Ammon's horn (tissue), 1 donor: ENCODE measurements around the gene SLC5A3.

ENCODE experiments used
- DNase-seq: peaks from one replicate; pipeline ENCODE4 v3.0.0-alpha.2; 2016; ENCODE audit warnings: low spot score

Gene SLC5A3

DNA sequence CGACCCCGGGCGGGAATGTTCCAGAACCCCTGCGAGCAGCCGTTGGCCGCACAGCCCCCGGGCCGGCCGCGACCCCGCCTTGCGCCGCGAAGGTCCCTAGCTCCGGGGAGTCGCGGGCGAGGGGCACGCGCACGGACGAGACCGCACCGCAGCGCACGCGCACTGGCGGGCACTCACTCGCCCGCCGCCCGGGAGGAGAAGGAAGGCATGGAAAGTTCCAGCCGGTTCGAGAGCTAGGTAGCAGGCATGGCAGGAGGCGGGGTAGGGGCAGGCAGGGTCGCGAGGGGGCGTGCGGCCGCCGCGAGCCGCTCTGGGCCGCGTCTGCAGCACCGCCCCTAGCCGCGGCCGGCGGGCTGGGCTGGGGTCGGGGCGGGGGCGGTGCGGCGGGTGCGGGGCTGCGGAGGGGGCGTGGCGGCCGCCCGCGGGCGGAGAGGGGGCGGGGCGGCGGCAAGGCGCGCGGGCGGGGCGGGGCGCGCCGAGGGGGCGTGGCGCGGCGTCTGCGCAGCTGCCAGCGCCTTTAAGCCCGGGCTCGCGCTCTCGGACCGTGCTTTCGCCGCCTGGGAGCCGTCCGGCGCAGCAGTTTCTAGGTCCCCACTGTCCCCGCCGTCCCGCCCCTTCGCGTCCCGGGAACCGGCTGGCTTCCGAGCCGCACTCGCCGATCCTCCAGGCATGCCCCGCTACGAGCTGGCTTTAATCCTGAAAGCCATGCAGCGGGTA lies at the start of gene SLC5A3, which contains the start of gene MRPS6:
Gene SLC5A3, plus strand, starts transcription at position 547 of the 717 bp plus-strand sequence. CDS start 21,621 bp downstream, outside the sequence.
Gene MRPS6, plus strand, starts transcription at position 547 of the 717 bp plus-strand sequence. Its CDS starts 123 bp downstream, at position 670.
- peak; percentile 85 for DNase-seq

DNA sequence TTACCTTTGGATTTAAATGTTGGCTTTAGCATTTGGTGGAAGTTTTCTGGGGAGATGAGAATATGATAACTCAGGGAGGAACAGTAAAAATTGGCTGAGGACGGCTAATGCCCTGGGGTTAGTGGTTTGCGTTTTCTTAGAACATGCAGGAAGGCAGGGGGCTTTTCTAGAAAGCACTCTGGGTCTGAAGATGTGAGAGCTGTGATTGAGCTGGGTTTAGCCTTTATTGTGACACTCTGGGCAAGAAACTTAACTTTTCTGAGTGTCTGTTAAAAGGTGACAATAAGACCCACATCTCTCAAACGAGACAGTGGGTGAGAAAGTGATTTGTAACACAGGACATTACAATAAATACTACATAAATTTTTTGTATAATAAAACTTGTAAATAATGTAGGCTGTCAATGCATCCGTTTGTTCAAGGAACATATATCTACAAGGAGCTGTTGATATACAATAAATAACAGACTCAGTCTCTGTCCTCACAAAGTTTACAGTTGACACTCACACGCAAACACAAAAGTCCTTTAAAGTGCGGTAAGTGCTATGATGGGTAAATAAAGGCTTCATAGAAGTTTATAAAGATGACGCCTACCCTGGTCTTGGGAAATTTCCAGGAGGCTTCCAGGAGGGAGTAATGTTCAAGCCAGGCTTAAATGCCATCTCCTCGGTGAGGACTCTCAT lies 49.5 kb upstream of the SLC5A3 start:
- no peak for DNase-seq

DNA sequence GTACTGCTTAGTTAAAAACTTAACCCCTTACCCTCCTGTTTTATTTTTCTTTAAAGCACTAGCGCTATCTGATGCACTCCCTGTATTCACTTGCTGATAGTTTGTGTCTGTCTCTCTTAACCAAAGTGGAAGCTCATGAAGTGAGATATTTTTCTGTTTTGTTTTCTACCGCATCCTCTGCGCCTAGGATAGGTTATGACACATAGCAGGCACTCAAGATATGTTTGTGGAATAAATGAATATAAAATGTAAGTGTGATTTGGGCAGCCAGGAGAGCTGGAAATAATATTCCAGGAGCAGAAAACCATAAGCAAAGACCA lies 49.0 kb upstream of the SLC5A3 start:
- DNase-seq = no peak

DNA sequence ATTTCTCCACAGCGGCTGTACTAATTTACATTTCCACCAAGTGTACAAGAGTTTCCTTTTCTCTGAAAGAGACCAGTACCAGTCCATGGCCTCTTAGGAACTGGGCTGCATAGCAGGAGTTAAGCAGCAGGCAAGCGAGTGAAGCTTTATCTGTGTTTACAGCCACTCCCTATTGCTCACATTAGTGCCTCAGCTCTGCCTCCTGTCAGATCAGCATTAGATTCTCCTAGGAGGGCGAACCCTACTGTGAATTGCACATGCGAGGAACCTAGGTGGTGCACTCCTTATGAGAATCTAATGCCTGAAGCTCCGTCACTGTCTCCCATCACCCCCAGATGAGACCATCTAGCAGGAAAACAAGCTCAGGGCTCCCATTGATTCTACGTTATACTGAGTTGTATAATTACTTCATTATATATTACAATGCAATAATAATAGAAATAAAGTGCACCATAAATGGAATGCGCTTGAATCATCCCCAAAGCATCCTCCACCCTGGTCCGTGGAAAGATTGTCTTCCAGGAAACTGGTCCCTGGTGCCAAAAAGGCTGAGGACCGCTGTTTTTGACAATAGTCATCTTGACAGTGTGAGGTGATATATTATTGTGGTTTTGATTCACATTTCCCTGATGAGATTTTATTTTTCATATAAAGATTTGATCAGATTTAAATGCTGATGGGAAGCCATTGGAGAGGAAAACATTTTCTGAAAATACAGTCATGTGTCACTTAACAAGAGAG lies 45.5 kb upstream of the SLC5A3 start:
- DNase-seq = no peak

DNA sequence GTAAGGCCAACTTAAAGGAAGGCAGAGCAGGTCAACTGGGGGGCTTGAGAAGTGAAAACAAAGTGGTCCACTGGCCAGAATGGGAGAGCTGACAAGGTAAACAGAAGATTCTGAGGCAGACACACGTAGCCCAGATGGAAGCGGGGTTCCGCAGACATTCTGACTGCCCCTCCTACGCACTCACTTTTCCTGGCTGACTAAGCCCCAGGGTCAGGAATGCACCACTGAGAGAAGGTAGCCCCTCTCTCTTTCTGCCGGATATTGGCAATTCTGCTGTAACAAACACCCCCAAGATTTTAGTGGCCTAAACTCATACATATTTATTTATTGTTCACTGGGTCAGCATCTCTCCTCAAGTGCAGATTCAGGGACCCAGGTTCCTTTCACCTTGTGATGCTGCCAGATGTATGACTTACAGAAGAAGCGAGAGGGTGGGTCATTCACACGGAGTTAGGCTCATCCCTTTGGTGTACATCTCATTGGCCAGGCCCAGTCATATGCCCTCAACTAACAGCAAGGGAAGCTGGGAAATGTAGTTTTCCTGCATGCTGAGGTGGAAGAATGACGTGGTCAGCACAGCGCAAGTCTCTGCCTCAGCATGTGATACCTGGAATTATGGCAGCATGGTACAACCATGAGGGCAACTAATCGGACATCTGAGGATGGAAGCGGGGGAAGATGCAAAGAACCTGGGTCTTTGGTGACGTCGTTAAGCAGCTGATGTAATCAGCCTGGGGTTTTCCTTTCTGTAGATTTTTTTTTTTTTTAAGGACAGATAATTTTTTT lies 43.4 kb upstream of the SLC5A3 start:
- peak; percentile 59 for DNase-seq

DNA sequence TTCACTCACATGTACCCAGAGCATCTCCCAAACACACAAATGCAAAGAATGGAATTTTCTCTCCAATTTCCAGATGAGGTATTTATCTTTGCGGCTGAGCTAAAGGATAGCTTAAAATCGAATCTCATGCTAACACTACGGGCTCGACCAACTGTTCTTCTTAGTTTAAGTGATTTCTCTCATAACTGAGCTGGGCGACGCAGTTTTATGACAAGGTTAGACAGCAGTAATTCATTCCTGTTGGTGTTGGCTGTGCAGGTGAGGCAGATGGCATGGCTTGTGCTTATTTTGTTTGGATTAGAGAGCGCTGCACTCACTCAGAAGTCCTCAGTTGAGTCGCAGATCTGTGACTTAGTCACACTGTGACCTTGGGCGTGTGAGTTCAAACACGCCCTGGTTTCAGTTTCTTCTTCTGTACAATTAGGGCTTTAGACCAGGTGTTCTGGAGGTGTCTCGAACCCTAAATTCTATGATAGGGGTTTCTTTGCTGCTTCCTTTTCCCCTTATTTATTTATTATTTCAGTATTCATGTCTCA lies 41.5 kb upstream of the SLC5A3 start:
- DNase-seq = no peak

DNA sequence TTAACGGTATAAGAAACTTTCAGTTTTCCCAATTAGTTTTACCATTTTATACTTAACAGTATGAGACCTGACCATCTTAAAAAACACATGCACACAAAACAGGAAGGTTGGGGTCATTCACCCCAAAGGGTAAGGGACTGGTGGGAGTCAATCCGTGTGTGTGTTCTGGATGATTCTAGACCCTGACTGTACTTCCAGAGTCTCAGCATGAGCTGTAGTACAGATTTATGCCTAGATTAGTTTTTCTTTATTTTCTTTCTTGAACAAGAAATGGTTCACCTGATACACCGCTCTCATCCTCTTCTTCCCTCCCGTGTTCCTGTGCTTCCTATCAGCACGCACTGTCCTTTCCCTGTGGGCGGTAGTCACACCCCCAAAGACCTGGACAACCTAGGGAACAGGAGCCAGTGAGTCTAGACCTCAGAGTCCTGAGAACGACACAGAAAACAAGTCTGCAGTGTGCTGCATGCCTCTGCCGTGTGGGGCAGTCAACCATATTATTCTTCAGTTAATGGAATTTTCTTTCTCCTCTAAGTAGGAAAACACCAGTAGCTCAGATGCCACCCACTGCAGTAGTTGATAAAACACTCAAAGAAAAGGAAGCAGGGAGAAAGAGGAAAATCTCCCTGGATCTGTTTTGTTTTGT lies 38.9 kb upstream of the SLC5A3 start:
- DNase-seq = no peak

DNA sequence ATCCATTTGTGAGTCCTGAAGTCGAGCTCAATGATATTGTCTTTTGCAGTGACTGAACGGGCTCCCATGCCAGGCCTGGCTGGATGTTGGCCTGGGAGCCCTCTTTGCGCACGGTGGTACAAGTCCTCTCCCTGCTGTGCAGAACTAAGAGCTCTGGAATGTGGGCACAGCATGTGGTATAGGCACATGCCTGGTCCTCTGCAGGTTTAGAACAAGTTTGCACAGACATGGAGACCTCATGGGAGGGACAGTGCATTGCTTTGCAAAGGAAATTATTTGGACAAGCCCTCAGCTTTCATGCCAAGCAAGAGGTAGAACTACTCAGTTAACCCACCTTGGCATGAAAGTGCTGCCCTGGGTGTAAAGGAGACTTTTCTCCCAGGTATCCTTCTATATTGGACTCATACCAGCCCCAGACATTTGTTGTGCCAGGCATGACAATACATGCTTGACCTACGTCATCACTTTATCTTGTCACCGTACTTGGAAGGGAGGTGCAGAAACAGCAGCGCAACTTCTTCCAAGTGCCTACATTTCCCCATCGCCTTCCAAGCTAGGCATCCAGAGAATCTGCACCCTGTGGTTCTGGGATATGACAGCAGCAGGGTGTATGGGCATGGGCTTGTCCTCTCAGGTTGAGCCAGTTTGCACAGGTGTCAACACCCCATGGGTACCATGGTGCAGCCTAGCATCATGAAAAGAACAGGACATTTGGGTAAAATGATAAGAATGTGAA lies 37.6 kb upstream of the SLC5A3 start:
- DNase-seq = no peak

DNA sequence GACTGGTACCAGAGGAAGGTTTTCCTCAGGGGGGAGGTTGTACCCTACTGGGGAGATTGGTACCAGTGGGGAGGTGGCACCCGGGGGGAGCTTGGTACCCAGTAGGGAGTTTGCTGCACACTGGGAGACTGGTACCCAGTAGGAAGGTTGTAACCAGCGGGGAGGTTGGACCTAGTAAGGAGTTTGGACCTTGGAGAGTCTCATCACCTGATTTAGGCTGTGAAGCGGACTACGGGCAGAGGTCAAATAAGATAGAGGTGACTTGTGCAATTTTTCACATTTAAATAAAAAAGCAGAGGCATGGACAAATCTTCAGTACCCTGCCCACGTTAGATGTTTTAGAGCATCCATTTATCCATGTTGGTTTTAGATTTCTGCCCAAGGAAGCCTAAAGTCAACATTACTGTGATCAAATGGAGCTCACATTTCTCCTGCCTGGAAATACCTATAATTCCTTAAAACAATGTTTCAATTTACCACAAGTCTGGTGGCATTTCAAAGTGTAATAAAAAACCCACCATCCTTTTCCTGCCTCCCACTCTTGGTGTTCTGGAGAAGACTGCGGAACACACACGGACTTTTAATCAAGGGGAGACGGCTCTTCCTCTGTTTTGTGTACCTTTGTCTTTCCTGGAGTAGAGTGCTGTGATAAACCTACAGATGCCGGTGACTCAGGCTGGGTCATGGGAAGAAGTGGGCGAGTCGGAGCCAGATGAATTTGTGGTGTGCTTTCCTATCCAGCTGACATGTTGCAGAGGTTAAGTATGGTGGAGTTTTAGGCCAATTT lies 36.2 kb upstream of the SLC5A3 start:
- no peak for DNase-seq

DNA sequence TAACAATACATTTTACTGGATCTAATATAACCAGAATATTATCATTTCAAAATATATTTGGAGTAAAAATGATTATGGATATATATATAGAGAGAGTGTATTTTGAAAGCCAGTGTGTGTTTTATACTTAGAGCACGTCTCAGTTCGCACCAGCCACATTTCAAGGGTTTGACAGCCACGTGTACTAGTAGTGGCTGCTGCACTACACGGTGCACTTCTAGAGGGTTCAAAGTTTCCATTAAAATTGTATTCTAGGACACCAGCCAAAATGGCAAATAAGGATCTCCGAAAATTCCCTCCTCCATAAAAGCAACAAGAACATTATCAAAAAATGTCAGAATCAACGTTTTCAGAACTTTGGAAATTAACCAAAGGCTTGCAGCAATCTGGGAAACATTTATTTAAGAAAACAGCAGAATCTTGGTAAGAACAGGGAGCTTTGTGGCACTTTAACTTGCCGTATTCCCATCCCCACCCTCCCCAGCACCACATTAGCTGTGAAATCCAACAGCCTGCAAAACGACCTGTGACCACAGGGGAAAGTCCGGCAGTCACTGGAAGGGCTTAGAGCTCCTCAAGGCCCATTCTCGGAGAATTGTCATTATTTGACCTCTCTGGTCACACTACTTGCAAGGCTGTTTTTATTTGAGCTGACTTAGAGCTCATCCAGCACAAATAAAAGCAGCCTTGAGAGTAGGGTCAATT lies 33.5 kb upstream of the SLC5A3 start:
- DNase-seq = no peak

DNA sequence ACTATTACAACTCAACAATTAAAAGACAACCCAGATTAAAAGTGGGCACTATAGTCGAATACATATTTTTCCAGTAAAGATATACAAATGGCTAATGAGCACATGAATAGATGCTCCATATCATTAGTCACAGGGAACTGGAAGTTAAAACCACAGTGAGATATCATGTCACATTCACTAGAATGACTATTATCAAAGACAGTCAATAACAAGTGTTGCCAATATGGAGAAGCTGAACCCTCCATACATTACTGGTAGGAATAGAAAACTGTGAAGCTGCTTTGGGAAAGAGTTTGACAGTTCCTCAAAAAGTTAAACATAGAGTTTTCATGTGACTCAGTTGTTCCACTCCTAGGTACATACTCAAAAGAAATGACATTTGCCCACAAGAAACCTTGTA lies 30.6 kb upstream of the SLC5A3 start:
- no peak for DNase-seq

DNA sequence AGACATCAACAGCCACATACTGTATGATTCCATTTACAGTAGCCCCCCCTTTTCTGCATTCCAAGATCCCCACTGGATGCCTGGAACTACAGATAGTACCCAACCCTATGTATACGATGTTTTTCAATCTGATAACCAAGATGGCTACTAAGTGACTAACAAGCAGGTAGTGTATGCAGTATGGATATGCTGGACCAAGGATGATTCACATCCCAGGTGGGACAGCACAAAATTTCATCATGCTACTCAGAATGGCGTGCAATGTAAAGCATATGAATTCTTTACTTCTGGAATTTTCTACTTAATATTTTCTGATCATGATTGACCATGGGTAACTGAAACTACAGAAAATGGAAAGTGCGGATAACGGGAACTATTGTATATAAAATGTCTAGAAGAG lies 30.0 kb upstream of the SLC5A3 start:
- no peak for DNase-seq

DNA sequence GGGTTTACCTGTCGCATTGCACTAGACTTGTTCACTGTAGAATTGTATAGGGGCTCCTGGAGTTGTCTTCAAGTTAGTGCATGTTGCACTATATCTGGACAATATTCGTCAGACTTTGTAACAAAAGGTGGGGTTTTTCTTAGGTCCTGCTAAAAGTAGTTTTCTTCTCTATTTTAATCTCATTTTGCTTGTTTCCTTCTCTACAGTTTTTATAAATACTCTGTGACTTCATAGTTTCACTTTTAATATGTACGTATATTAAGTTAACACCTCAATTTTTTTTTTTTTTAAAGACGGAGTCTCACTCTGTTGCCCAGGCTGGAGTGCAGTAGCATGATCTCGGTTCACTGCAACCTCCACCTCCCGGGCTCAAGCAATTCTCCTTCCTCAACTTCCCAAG lies 26.5 kb upstream of the SLC5A3 start:
- no peak for DNase-seq

DNA sequence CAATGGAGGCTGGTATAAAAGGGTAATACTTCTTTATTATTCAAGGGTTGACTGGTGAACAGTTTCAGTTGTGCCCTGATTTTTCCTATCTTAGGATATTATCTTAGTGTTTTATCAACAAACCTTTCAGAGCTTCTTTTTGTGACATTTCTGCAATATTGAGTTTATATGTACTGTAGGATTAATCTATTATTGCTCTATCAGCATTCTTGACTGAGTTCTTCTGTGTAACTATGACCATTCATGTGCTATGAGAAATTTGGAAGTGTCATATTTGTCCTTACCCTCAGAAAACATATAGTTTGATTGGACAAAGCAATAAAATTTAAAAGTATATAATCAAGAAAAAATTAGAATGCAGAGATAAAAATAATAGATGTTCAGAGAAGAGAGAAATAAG lies 25.5 kb upstream of the SLC5A3 start:
- no peak for DNase-seq

DNA sequence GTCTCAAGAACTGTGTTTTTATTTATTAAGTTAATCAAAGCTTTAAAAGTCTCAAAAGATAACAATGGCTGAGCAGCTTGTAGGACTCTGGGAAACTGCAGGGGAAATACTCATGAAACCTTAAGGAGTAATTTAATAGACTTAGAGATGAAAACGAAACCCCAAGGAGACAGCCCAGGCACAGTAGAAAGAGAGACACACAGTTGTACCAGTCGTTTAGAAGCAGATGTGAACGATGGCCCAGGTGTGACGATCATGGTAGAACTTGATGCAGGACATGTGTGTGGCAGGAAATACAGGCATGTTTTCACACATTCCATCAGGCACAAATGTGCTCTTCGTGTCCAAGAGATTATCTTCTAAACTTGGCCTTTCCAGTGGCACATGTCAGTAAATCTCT lies 21.2 kb upstream of the SLC5A3 start:
- DNase-seq = no peak

DNA sequence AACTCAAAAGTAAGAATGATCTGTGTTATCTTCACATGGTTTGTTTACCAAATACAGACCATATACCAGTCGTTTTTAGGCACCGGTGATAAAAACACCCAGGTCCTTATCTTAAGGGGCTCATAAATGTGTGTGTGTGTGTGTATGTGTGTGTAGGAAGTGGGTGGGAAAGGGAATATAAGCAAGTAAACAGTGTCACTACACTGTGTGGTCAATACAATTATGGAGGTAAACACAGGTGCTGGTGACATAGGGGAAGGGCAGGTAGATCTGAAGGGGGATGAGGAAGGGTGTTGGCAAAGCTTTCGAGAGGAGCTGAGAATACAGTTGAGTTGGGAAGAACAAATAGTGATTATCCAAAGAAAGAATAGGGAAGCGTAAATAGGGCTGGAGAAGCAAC lies 19.1 kb upstream of the SLC5A3 start:
- DNase-seq = no peak

DNA sequence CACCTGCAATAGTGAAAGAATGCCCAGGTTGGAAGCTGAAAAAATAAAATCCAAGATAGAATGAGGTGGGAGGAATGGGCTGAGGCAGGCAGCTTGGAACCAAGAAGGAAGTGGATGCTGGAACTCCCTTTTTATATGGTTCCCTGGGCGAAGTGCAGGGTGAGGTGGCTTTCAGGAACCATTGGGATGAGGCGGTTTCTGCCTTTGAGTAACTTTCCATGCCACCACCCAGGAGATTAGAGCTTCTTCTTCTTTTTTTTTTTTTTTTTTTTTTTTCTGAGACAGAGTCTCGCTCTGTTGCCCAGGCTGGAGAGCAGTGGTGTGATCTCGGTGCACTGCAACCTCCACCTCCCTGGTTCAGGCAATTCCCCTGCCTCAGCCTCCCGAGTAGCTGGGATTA lies 17.8 kb upstream of the SLC5A3 start:
- no peak for DNase-seq

DNA sequence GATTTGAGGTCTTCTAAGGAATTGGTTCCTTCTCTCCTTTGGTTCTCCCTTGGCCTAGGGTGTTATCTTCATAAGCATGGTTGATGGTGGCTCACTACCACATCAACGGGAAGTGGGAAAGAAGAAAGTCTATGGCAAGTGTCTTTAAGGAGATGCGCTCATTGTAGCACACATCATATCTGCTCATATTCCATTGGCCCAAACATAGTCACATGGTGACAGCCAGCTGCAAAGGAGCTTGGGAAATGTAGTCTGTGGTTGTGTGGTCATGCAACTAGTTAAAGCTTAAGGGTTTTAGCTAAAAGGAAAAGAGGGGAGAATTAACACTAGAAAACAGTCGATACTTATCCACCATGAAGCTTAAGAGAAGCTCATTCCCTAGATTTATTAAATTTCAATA lies 11.4 kb upstream of the SLC5A3 start:
- no peak for DNase-seq

DNA sequence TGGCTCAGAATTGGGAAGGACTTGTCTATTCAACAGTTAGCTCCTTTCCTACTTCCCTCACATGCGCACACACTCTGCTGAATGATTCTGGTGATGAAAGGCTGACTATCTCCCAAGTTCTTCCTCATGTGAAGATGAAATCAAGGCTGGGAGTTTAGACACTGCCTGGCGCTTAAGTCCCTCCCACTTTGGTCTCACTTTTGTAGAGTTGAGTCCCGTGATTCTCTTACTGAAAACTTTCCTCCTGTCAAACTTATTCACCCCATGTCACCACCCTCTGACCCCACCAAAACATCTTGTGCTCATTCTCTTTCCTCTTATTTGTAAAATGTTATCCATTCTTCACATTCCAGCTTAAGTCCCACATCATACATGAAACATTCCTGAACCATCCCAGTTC lies 8.4 kb upstream of the SLC5A3 start:
- no peak for DNase-seq
